GM23338 (cell line): Measurements from ENCODE around the gene CLEC14A. TPM values are rescaled to one million over a fixed set of nuclear protein-coding genes. Genes with fewer than 3 reads are reported as not detected.

Experiments
- ATAC-seq: fragments of 200-7000 bp; cut with Tn5 transposase; 3 replicates; pipeline ENCODE4 v1.9.1; 2020
- DNase-seq: peaks from one replicate; pipeline ENCODE4 v3.0.0-alpha.2; 2015; ENCODE audit warnings: low spot score
- H2AFZ ChIP-seq: fragments of 200-600 bp; sonication (generic); 2 replicates; pipeline ENCODE4 v1.8.0; 2016; ENCODE audit warnings: antibody characterized with exemption, mild to moderate bottlenecking, moderate library complexity
- H3F3A ChIP-seq: fragments of 200-600 bp; sonication (generic); replicated peaks from 2 replicates; pipeline ENCODE4 v1.8.0; 2017; ENCODE audit warnings: antibody characterized with exemption, mixed run types, low read depth
- H3K27ac ChIP-seq: fragments of 200-600 bp; sonication (generic); 2 replicates; pipeline ENCODE4 v1.6.1; 2016; ENCODE audit warnings: low read depth
- H3K27me3 ChIP-seq: fragments of 200-600 bp; sonication (generic); 2 replicates; pipeline ENCODE4 v1.8.0; 2016; ENCODE audit warnings: mild to moderate bottlenecking, mixed run types, moderate library complexity; ENCODE audit not compliant: insufficient read depth
- H3K36me3 ChIP-seq: fragments of 200-600 bp; sonication (generic); 2 replicates; pipeline ENCODE4 v1.8.0; 2016; ENCODE audit warnings: mild to moderate bottlenecking; ENCODE audit not compliant: insufficient read depth
- H3K4me1 ChIP-seq: fragments of 200-600 bp; sonication (generic); 2 replicates; pipeline ENCODE4 v1.8.0; 2016; ENCODE audit warnings: mild to moderate bottlenecking, moderate library complexity; ENCODE audit not compliant: insufficient read depth
- H3K4me2 ChIP-seq: fragments of 200-600 bp; sonication (generic); 2 replicates; pipeline ENCODE4 v1.7.1; 2017; ENCODE audit warnings: mixed run types
- H3K4me3 ChIP-seq: fragments of 200-600 bp; sonication (generic); 2 replicates; pipeline ENCODE4 v1.6.1; 2016; ENCODE audit warnings: mixed run types
- H3K79me2 ChIP-seq: fragments of 200-600 bp; sonication (generic); replicated peaks from 2 replicates; pipeline ENCODE4 v1.8.0; 2017; ENCODE audit warnings: mild to moderate bottlenecking; ENCODE audit not compliant: insufficient read depth
- H3K9me2 ChIP-seq: fragments of 200-600 bp; sonication (generic); 2 replicates; pipeline ENCODE4 v1.8.0; 2017; ENCODE audit not compliant: insufficient read depth
- H4K20me1 ChIP-seq: fragments of 200-600 bp; sonication (generic); replicated peaks from 2 replicates; pipeline ENCODE4 v1.8.0; 2017; ENCODE audit warnings: mild to moderate bottlenecking; ENCODE audit not compliant: insufficient read depth
- H3K27ac Mint-ChIP-seq: 2 replicates; pipeline ENCODE4 v1.8.0; 2020; ENCODE audit warnings: inconsistent platforms, mild to moderate bottlenecking, moderate library complexity, mixed read lengths
- H3K27me3 Mint-ChIP-seq: 3 replicates; pipeline ENCODE4 v1.8.0; 2022; ENCODE audit warnings: low read depth, mild to moderate bottlenecking, moderate library complexity, mixed read lengths, inconsistent platforms; ENCODE audit not compliant: insufficient read depth, poor library complexity
- H3K36me3 Mint-ChIP-seq: 3 replicates; pipeline ENCODE4 v1.8.0; 2021; ENCODE audit warnings: low read depth, mild to moderate bottlenecking, inconsistent platforms, moderate library complexity, mixed read lengths
- H3K4me1 Mint-ChIP-seq: 3 replicates; pipeline ENCODE4 v1.8.0; 2020; ENCODE audit warnings: mild to moderate bottlenecking, inconsistent platforms, mixed read lengths
- H3K4me3 Mint-ChIP-seq: 3 replicates; pipeline ENCODE4 v1.8.0; 2021; ENCODE audit warnings: moderate library complexity, mild to moderate bottlenecking, inconsistent platforms, mixed read lengths
- H3K9me3 Mint-ChIP-seq: 3 replicates; pipeline ENCODE4 v1.8.0; 2020; ENCODE audit warnings: moderate library complexity, mild to moderate bottlenecking, inconsistent platforms, mixed read lengths
- CREB1 ChIP-seq: fragments of 250-450 bp; sonication (Bioruptor Pico); IDR thresholded peaks from 2 replicates; pipeline ENCODE4 v1.5.0; 2020; ENCODE audit warnings: low read depth, mild to moderate bottlenecking, moderate library complexity
- ETS1 ChIP-seq: IDR thresholded peaks from 2 replicates; pipeline ENCODE4 v1.6.1; 2016; ENCODE audit warnings: antibody characterized with exemption
- EZH2phosphoT487 ChIP-seq: fragments of 200-600 bp; sonication (generic); IDR thresholded peaks from one replicate; pipeline ENCODE4 v1.8.1; 2018; ENCODE audit warnings: antibody characterized with exemption; ENCODE audit not compliant: unreplicated experiment
- JUNB ChIP-seq: IDR thresholded peaks from one replicate; pipeline ENCODE4 v1.6.1; 2016; ENCODE audit warnings: antibody characterized with exemption; ENCODE audit not compliant: unreplicated experiment
- NANOG ChIP-seq: IDR thresholded peaks from 2 replicates; pipeline ENCODE4 v1.6.1; 2016; ENCODE audit warnings: antibody characterized with exemption, borderline replicate concordance
- REST ChIP-seq: IDR thresholded peaks from one replicate; pipeline ENCODE4 v1.6.1; 2018; ENCODE audit warnings: antibody characterized with exemption; ENCODE audit not compliant: unreplicated experiment
- ZNF331 ChIP-seq: fragments of 250-450 bp; sonication (Bioruptor Pico); IDR thresholded peaks from 2 replicates; pipeline ENCODE4 v1.5.0; 2020; ENCODE audit warnings: low read depth, mild to moderate bottlenecking, moderate library complexity
- ZNF462 ChIP-seq: fragments of 250-450 bp; sonication (Bioruptor Pico); IDR thresholded peaks from 2 replicates; pipeline ENCODE4 v1.5.0; 2020; ENCODE audit warnings: mild to moderate bottlenecking, moderate library complexity
- polyA plus RNA-seq: library from polyadenylated mRNA; unstranded; fragments of >200 nt; fragmentation: Nextera tagmentation; extraction: Ambion mirVana; gene quantifications from 2 replicates; pipeline ENCODE4 v1.2.1, GENCODE V29; 2016
- total RNA-seq: library from RNA; depleted of rRNA; stranded (reverse); fragments of >200 nt; shearing (Covaris generic); gene quantifications from 2 replicates; pipeline ENCODE4 v1.2.3, GENCODE V29; 2014

CLEC14A gene
- total and polyA plus RNA-seq, 2 experiments from 2014 or later, result not detected

GRCh38 chr14:38297681-38298080, 41.8 kb upstream of the CLEC14A start:
- no peak overlapping the region for H3K4me3 Mint-ChIP-seq
- Histone ChIP-seq H3K36me3 (no peaks in the 10 kb centered on the region), H3K9me2 (no peaks in the 10 kb centered on the region; the same call in 1 of the 2 replicates), H2AFZ (no peak overlapping the region), H3K4me1 (no peaks in the 10 kb centered on the region), H3K27me3 (no peaks in the 10 kb centered on the region), H3K79me2 (no peaks in the 10 kb centered on the region), H3K4me3 (no peak overlapping the region), H3F3A (no peaks in the 10 kb centered on the region), H3K27ac (no peak overlapping the region), H3K4me2 (no peak overlapping the region), H4K20me1 (no peaks in the 10 kb centered on the region)
- no peaks in the 10 kb centered on the region for H3K4me1 Mint-ChIP-seq
- ATAC-seq, result no peak
- H3K27me3 Mint-ChIP-seq, result peaks cover 4% of the 10 kb centered on the region
- no peak overlapping the region for H3K27ac Mint-ChIP-seq
- no peak for TF ChIP-seq ZNF331 (CRISPR knock-in tag)
- TF ChIP-seq ZNF462 (CRISPR knock-in tag), result no peak
- no peak for TF ChIP-seq EZH2phosphoT487
- DNase-seq, result no peak
- no peaks in the 10 kb centered on the region for H3K9me3 Mint-ChIP-seq
- H3K36me3 Mint-ChIP-seq, result no peaks in the 10 kb centered on the region

- Mint-ChIP-seq H3K36me3 (no peaks in the 10 kb centered on the region), H3K9me3 (no peaks in the 10 kb centered on the region), H3K4me1 (no peaks in the 10 kb centered on the region), H3K27me3 (no peaks in the 10 kb centered on the region), H3K27ac (no peak overlapping the region), H3K4me3 (no peak overlapping the region)
- Histone ChIP-seq H3K4me3 (no peak overlapping the region), H4K20me1 (no peaks in the 10 kb centered on the region), H3K4me1 (no peaks in the 10 kb centered on the region), H3K27ac (no peak overlapping the region), H3K4me2 (no peak overlapping the region), H3K27me3 (0 out of 2 replicates have a peak, but pooled peaks cover 8% of the 10 kb centered on the region), H3K79me2 (no peaks in the 10 kb centered on the region), H3F3A (no peaks in the 10 kb centered on the region), H3K9me2 (no peaks in the 10 kb centered on the region), H3K36me3 (no peaks in the 10 kb centered on the region), H2AFZ (no peak overlapping the region)
- no peak for ATAC-seq
- DNase-seq, result no peak
- TF ChIP-seq NANOG (no peak), JUNB (no peak), ETS1 (no peak), CREB1 (CRISPR knock-in tag) (no peak), REST (no peak)
Measured at GRCh38 chr14:38291681-38292467, 36.0 kb upstream of the CLEC14A start.
